ENCODE measurements around the gene MYO5B. TPM values are rescaled to one million over a fixed set of nuclear protein-coding genes. Genes with fewer than 3 reads are reported as not detected.

Gene MYO5B
- total RNA-seq, 4 donors from 2014 or later, result 32.0 to 63.3 (median 46.8) TPM

GRCh38 chr18:50182511-50182910 is 12.4 kb downstream of the MYO5B start:
- H3K4me1 ChIP-seq, result peaks cover 0 to 11% (median 0%) of the 10 kb centered on the region in 3 donors
- H3K27ac ChIP-seq, result no peak overlapping the region
- no peak for DNase-seq
- intact Hi-C loops (cut with DNase I), result no loop called here
- H3K9me3 ChIP-seq, result no peaks in the 10 kb centered on the region
- H3K36me3 ChIP-seq, result no peaks in the 10 kb centered on the region
- no peak overlapping the region for H3K4me3 ChIP-seq
- 50 to 66% methylated on average over 1 of the region's 1 CpG for WGBS, 2 donors
- peaks cover 0 to 28% (median 0%) of the 10 kb centered on the region in 4 donors for H3K27me3 ChIP-seq
- no peak for TF ChIP-seq CTCF (IDR thresholded peaks at IDR 0.05)
- TF ChIP-seq POLR2A (IDR thresholded peaks at IDR 0.05), result no peak

GRCh38 chr18:50181590-50181989 is 13.4 kb downstream of the MYO5B start:
- H3K4me3 ChIP-seq, result no peak overlapping the region
- peaks cover 0 to 20% (median 0%) of the 10 kb centered on the region in 4 donors for H3K27me3 ChIP-seq
- H3K27ac ChIP-seq, result no peak overlapping the region
- no peaks in the 10 kb centered on the region for H3K36me3 ChIP-seq
- H3K9me3 ChIP-seq, result no peaks in the 10 kb centered on the region
- WGBS, 2 donors, result 68 to 75% methylated on average over 2 of the region's 2 CpGs
- TF ChIP-seq CTCF (IDR thresholded peaks at IDR 0.05) (no peak), POLR2A (IDR thresholded peaks at IDR 0.05) (no peak)
- intact Hi-C loops (cut with DNase I), result no loop called here
- peaks cover 0 to 11% (median 0%) of the 10 kb centered on the region in 3 donors for H3K4me1 ChIP-seq
- no peak for DNase-seq

GRCh38 chr18:50179465-50179864 is 15.5 kb downstream of the MYO5B start:
- no peak for DNase-seq
- Histone ChIP-seq H3K36me3 (no peaks in the 10 kb centered on the region), H3K4me1 (peaks cover 0 to 11% (median 0%) of the 10 kb centered on the region in 3 donors), H3K4me3 (no peak overlapping the region), H3K9me3 (no peaks in the 10 kb centered on the region), H3K27ac (no peak overlapping the region), H3K27me3 (peaks cover 0 to 14% (median 0%) of the 10 kb centered on the region in 4 donors)
- no peak for TF ChIP-seq CTCF (IDR thresholded peaks at IDR 0.05)
- TF ChIP-seq POLR2A (IDR thresholded peaks at IDR 0.05), result no peak
- intact Hi-C loops (cut with DNase I), result no loop called here
- WGBS, 2 donors, result 60 to 90% methylated on average over 1 to 2 of the region's 2 CpGs

- Histone ChIP-seq H3K27ac (no peak overlapping the region), H3K9me3 (no peaks in the 10 kb centered on the region), H3K4me1 (no peaks in the 10 kb centered on the region), H3K27me3 (peaks cover 0 to 5% (median 0%) of the 10 kb centered on the region in 4 donors), H3K4me3 (no peak overlapping the region), H3K36me3 (no peaks in the 10 kb centered on the region)
- TF ChIP-seq POLR2A (IDR thresholded peaks at IDR 0.05), result no peak
- no peak for TF ChIP-seq CTCF (IDR thresholded peaks at IDR 0.05)
- 42 to 48% methylated on average over 3 of the region's 3 CpGs for WGBS, 2 donors
- DNase-seq, result no peak
- intact Hi-C loops (cut with DNase I), result no loop called here
Measured at GRCh38 chr18:50177294-50177992, 17.5 kb downstream of the MYO5B start.

GRCh38 chr18:50172367-50172766 is 22.6 kb downstream of the MYO5B start:
- H3K9me3 ChIP-seq, result no peaks in the 10 kb centered on the region
- H3K4me3 ChIP-seq, result no peak overlapping the region
- DNase-seq, result no peak
- no peak overlapping the region for H3K27ac ChIP-seq
- no peaks in the 10 kb centered on the region for H3K27me3 ChIP-seq
- TF ChIP-seq CTCF (IDR thresholded peaks at IDR 0.05) (no peak), POLR2A (IDR thresholded peaks at IDR 0.05) (no peak)
- intact Hi-C loops (cut with DNase I), result no loop called here
- no peaks in the 10 kb centered on the region for H3K36me3 ChIP-seq
- H3K4me1 ChIP-seq, result no peaks in the 10 kb centered on the region
- 86 to 90% methylated on average over 3 of the region's 3 CpGs for WGBS, 2 donors

Data from esophagus squamous epithelium (tissue), 5 donors.